Activated effector memory CD4-positive, alpha-beta T cell treated with anti-CD3 and anti-CD28 coated beads, Interleukin-2, amount 50 U/mL, for 16 hours (primary cell): ENCODE measurements around the gene OPRL1.
A peak's percentile ranks its signal among the peaks of the same experiment; 100 is the strongest.

ENCODE experiments used
- DNase-seq: peaks from one replicate; pipeline ENCODE4 v3.0.0-alpha.2; 2020

Gene OPRL1

DNA sequence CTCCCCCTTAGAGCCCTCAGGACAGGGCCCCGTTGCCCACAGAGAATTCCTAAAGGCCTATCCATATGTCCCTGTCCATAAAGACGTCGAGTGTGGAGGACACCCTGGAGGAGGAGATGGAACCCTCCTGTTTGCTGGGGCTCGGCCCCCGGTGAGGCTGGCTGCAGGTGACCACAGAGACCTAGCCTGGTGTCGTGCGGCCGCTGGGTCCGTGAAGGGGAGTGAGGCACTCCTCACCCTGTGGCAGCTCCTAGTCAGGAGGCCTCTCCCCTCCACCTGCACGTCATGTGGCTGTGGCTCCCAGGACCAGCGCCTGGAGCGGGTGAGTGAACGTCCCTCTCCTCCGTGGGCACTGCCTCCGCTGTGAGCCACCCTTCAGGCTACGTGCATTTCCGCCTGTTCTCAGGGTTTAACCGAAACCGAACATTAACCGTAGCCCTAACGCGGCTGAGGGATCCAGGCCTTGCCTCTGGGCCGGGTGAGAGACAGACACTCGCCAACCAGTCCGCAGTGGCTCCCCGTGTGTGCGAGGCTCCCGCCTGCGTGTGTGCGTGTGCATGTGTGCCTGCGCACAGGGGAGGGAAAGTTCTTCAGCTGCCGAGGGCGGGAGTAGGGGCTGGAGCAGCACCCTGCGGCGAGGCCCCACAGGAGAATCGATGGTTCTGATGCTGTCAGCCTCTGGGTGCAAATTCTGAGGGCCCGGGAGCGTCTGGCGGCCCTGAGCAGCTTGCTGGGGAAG lies 22.8 kb upstream of the OPRL1 start:
- no peak for DNase-seq

DNA sequence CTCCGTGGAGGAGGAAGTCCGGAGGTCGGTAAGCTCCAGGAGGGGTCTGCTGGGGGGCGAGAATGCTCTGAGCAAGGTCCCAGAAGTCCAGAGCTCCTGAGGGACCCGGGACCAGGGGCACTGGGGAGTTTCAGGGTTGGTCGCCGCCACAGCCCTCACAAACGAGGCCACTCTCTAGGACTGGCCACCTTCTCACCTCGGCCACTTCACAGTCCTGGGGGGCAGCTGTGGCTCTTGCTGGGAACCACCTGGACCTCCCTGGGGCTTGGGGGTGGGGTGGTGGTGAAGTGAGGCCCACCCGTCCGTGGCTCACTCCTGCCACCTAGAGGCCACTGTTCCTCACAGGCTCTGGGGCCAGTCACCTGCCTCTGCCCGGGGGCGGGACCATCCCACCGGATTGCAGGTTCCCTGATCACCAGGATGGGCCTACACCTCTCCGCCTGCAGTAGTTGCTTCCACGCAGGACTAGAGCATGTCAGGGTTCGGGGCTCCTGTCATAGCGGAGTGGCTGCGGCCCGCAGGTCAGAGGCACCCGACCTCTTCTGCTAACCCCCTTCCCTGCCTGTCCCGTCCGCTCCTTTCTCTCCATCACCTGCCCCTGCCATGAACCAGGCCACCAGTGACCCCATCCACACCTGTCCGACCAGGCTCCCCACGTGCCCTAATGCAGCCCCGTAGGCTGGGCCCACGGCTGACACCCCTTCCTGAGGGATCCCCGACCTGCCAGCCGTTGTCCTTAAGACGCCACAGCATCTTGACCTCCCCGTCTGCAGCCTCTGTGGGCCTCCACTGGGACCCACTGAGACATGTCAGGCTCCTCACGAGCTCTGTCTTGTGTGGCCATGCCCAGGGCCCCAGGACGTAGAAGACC lies 22.0 kb upstream of the OPRL1 start:
- DNase-seq, result peak; percentile 91

GRCh38 chr20:64058536-64058935 lies 21.3 kb upstream of the OPRL1 start:
- no peak for DNase-seq

GRCh38 chr20:64062276-64062595 lies 17.6 kb upstream of the OPRL1 start:
- no peak for DNase-seq

GRCh38 chr20:64062596-64063388 lies 17.1 kb upstream of the OPRL1 start, which contains the start of gene TCEA2:
Gene TCEA2, plus strand, starts transcription at chr20:64063198. Its CDS starts 115 bp downstream, at chr20:64063313.
- peak; percentile 98 for DNase-seq

GRCh38 chr20:64063389-64064144 lies 16.3 kb upstream of the OPRL1 start:
- peak; percentile 71 for DNase-seq

DNA sequence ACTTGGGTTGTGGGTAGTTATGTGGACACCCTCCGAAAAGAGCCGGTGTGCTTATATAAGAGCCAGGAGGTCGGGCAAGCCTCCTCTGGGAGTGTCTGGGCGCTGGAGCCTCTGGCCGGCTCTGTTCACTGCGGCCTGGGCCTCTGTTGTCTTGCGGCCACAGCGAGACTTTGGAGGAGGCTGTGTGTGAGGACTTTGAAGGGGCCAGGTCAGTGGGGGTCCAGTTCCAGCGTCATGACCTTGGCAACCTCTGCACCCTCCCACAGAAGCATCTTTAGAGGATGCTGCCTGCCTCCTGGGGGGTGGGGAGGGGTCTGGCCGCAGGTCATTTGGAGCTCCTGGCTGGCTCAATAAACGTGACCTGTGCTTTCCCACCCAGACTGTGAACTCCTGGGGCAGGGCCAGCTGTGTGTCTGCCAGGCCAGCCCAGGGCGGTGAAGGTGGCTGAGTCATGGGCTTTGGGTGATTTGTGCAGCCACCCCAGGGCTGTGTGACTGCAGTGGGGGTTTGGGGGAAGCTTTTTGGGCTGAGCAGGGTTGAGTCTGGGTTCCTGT lies 15.7 kb upstream of the OPRL1 start:
- DNase-seq, result no peak

GRCh38 chr20:64065062-64065973 lies 14.6 kb upstream of the OPRL1 start:
- no peak for DNase-seq

DNA sequence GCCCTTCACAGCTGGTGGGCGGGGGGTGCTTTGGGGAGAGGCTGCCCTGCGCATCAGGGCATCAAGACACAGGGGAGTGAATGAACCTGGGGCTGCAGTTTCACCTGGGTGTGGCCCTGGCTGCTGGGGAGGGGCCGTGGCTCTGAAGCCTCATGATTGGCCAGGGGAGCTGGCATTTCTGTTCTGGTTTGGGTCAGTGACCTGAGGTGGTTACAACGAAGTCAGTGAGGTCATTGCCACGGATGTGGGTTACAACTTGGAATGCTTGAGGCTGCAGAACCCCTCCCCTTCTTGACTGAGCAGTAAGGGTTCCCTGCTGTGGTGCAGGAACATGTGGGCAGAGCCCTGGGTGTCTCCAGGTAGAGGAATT lies 13.9 kb upstream of the OPRL1 start:
- DNase-seq, result peak; percentile 75

DNA sequence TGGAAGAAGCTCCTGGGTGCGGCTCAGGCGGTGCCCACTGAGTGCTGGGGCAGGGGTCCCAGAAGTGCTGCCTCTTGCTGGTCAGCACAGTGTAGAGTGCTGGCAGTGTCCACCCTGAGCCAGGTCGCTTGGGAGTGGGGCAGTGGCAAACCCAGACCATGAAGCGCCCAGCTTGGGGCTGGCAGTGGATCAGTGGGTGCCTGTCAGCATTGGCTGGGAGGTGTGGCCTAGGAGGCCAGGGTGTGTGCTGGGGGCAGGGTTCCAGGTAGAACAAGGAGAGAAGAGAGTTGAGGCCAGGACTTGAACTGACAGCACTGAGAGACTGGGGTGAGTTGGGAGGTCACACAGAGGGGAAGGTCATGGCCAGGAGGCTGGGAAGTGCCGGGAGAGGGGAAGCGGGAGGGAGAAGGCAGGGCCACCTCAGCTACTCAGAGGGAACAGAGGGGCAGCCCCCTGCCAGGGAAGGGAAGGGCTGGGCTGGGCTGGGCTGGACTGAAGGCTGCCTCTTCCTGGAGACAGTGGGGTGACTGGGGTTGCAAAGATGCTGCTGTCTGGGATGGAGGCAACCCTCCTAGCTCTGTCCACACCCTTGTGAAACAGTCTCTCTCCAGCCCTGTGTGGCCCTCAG lies 12.8 kb upstream of the OPRL1 start:
- no peak for DNase-seq

GRCh38 chr20:64067733-64068307 lies 12.1 kb upstream of the OPRL1 start:
- DNase-seq, result no peak

GRCh38 chr20:64068386-64069208 lies 11.3 kb upstream of the OPRL1 start:
- no peak for DNase-seq

DNA sequence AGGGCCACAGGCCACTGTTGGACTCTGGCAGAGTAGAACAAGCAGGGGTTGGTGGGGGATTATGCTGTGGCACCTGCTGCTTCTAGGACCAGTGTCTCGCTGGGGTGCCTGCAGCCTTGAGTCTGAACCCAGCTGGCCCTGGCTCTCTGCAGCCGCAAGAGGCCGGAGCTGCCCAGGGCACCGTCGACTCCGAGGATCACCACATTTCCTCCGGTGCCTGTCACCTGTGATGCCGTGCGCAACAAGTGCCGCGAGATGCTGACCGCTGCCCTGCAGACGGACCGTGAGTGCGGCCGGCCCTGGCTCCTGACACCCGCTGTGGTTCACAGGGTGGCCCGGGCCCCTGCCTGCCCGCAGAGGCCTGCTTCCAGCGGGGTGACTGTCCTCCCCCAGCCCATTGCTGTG lies 10.7 kb upstream of the OPRL1 start:
- no peak for DNase-seq

GRCh38 chr20:64069614-64070243 lies 10.2 kb upstream of the OPRL1 start:
- DNase-seq, result no peak

- DNase-seq, result no peak
Observed at GRCh38 chr20:64070244-64070993, 9.5 kb upstream of the OPRL1 start.

DNA sequence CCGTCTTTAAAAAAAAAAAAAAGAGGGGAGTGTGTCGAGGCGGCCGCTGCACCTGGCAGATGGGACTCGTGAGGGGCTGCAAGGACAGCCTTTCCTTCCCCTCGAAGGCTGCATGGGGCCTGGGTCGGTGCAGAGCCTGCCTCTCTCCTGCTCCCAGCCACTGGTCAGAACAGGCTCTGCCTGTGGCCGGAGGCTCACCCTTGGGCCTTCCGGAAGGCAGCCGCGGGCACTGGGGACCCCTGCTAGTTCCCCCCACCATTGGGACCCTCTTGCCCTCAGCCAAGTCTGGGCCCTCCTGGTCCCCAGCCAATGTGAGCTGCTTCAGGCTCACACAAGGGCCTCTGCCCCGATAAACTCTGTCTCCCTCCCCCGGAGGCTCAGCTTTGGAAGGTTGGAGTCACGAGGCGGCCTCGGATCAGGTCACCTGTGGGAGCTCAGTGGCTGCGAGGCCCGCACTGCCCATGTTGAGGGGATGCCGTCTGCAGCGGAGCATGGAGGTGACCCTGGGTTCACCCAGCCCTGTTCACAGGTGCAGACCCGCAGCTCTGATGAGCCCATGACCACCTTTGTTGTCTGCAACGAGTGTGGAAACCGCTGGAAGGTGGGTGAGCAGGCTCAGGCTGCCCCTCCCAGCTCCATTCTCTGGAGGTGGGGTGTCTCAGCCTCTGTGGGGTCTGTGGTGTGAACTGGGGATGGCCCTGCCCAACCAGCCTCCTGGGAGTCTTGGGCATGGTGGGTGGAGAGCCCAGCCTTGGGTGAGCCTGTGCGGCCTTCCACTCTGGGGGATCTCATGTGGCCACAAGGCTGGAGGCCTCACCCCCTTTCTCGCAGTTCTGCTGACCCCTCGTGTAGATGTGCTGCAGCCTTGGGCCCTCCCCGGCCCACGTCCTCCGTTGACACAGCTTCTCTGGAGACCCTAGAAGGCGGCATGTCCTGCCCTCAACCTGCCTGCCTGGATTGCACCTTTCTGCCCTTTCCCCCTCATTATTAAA lies 8.2 kb upstream of the OPRL1 start:
- DNase-seq, result no peak

DNA sequence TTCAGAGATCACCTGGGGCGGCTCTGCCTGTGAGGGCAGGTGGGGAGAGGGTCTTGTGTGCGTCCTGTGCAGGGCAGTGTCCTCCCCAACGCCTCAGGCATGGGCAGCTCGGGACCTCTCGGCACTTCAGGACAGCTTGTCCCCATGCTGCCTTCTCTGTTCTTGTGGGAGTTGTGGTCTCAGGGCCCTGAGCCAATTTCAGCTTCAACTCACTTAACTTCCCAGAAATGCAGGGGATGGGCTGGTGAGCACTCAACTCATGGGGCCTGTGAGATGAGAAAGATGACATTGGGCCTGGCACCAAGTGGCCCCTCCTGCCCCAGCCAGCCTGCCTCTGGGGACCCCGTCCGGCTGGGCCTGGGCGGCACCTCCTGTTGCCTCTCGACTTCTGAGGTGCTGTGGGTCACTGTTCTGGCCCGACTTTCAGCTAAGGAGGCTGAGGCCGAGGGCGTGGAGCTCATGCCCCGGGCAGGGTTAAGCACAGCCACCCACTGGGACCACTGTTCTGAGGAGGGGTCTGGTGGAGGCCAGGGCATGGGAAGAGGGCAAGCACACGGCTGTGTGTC lies 7.3 kb upstream of the OPRL1 start:
- DNase-seq, result no peak
